ENCODE data around the gene WNT9A.

The WNT9A gene

GRCh38 chr1:227925582-227926198 is 22.0 kb downstream of the WNT9A start:
- in situ Hi-C loops (cut with MboI; ENCODE audit: low sequenced_read_pairs): no loop called here

GRCh38 chr1:227924833-227925574 is 22.7 kb downstream of the WNT9A start:
- in situ Hi-C loops (cut with MboI; ENCODE audit: low sequenced_read_pairs): no loop called here

- in situ Hi-C loops (cut with MboI; ENCODE audit: low sequenced_read_pairs): no loop called here
These were observed 23.4 kb downstream of the WNT9A start for GRCh38 chr1:227924168-227924832.

GRCh38 chr1:227923353-227924167 is 24.2 kb downstream of the WNT9A start:
- in situ Hi-C loops (cut with MboI; ENCODE audit: low sequenced_read_pairs): no loop called here

GRCh38 chr1:227922501-227923352 is 25.0 kb downstream of the WNT9A start:
- in situ Hi-C loops (cut with MboI; ENCODE audit: low sequenced_read_pairs): no loop called here

GRCh38 chr1:227921461-227922185 is 26.1 kb downstream of the WNT9A start:
- in situ Hi-C loops (cut with MboI; ENCODE audit: low sequenced_read_pairs): no loop called here

GRCh38 chr1:227920896-227921295 is 26.8 kb downstream of the WNT9A start:
- in situ Hi-C loops (cut with MboI; ENCODE audit: low sequenced_read_pairs): no loop called here

- in situ Hi-C loops (cut with MboI; ENCODE audit: low sequenced_read_pairs): no loop called here
These were observed 27.3 kb downstream of the WNT9A start for GRCh38 chr1:227920426-227920825.

- in situ Hi-C loops (cut with MboI; ENCODE audit: low sequenced_read_pairs): no loop called here
These were observed 27.8 kb downstream of the WNT9A start for GRCh38 chr1:227919906-227920305.

- in situ Hi-C loops (cut with MboI; ENCODE audit: low sequenced_read_pairs): no loop called here
These were observed 29.0 kb downstream of the WNT9A start for GRCh38 chr1:227918736-227919135.

GRCh38 chr1:227918083-227918700 is 29.5 kb downstream of the WNT9A start:
- in situ Hi-C loops (cut with MboI; ENCODE audit: low sequenced_read_pairs): no loop called here

GRCh38 chr1:227917081-227917950 is 30.4 kb downstream of the WNT9A start:
- in situ Hi-C loops (cut with MboI; ENCODE audit: low sequenced_read_pairs): no loop called here

- in situ Hi-C loops (cut with MboI; ENCODE audit: low sequenced_read_pairs): no loop called here
These were observed 31.1 kb downstream of the WNT9A start for GRCh38 chr1:227916655-227917054.

- in situ Hi-C loops (cut with MboI; ENCODE audit: low sequenced_read_pairs): no loop called here
These were observed 31.9 kb downstream of the WNT9A start for GRCh38 chr1:227915564-227916553.

- in situ Hi-C loops (cut with MboI; ENCODE audit: low sequenced_read_pairs): no loop called here
These were observed 32.8 kb downstream of the WNT9A start for GRCh38 chr1:227914801-227915563.
